ENCODE results near the gene GLRX.
A peak's percentile ranks its signal among the peaks of the same experiment; 100 is the strongest.
"Not testable (repeated sequence)": the region's sequence is repeated elsewhere in the genome, so short reads cannot be mapped to it uniquely, and the experiment has no call there.

Gene GLRX

DNA sequence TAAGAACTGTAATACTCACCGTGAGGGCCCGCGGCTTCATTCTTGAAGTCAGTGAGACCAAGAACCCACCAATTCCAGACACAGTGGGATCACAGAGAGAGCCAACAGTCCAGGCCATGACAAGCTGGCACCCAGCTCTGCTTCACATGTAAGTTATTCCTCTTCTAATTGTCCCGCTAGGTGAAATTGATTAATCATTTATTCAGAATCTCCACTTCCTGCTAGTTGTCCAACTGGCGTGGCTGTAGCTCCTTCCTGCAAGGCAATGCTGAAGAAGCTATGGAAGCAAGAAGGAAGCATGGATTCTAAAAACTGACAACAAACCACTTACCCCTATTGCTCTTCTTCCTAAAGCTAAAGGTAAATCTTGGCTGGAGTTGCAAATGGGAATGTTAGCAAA, 30.0 kb upstream of the GLRX start:
- DNase-seq (ENCODE audit: low spot score): no peak

DNA sequence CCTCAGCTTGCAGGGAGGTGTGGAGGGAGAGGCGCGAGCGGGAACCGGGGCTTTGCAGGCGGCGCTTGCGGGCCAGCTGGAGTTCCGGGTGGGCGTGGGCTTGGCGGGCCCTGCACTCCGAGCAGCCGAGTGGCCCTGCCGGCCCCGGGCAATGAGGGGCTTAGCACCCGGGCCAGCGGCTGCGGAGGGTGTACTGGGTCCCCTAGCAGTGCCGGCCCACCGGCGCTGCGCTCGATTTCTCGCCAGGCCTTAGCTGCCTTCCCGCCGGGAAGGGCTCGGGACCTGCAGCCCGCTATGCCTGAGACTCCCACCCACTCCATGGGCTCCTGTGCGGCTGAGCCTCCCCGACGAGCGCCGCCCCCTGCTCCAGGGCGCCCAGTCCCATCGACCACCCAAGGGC, 28.6 kb upstream of the GLRX start:
- not testable (repeated sequence) for DNase-seq (ENCODE audit: low spot score)

DNA sequence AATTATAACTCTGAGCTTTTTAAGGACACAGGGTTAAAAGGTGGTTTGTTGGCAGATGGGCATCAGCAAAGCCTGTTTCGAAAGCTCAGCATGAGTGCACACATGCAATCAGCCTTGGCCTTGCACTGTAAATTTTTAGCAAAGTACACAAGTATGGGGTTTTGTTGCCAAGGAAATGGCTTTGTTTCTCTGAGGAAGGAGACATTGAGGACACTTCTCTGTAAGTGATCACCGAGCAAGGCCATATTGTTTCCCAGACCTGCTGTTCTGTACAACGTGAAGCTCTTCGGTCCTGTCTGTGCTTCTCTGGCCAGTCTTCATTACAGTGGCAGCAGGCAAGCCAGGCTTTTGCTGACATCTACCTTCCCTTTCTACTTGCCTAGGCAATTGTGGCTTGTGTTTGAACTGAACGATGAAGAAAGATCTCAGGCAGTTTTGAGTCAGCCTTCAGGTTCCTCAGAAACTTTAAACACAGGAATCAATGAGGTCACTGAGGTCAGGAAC, 27.9 kb upstream of the GLRX start:
- DNase-seq (ENCODE audit: low spot score): peak; percentile 82

DNA sequence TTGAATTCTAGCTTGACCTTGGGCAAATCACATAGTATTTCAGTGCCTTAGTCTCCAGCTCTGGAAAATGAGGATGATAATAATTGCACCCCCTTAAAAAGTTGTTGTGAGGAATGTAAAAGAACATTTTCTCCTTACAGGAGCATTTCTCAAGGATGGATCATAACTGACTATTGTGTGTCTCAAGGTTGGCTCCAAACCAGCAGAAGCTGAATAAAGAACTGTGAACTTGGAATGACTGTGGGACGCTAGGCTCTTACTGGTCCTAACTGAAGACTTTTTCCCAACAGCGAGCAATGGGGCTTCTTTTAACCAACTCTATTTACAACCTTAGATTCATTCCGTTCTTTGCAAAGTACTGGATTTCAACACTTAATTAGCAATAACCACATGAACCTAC, 26.2 kb upstream of the GLRX start:
- DNase-seq (ENCODE audit: low spot score): peak; percentile 21

DNA sequence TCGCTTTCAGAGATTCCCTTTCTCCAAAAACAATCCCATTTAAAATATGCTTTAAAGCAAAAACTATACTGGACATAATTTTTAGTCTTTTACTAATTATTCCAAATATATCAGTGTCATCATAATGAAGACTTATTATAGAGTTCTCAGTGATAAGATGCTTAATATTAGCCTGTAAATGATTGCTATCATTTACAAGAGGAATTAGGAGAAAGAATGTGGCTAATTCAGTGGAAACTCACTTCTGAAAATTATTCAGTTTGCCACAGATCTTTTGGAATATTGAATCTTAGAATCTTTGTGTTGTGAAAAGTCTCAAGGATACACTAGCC, 24.7 kb upstream of the GLRX start:
- DNase-seq (ENCODE audit: low spot score): no peak

DNA sequence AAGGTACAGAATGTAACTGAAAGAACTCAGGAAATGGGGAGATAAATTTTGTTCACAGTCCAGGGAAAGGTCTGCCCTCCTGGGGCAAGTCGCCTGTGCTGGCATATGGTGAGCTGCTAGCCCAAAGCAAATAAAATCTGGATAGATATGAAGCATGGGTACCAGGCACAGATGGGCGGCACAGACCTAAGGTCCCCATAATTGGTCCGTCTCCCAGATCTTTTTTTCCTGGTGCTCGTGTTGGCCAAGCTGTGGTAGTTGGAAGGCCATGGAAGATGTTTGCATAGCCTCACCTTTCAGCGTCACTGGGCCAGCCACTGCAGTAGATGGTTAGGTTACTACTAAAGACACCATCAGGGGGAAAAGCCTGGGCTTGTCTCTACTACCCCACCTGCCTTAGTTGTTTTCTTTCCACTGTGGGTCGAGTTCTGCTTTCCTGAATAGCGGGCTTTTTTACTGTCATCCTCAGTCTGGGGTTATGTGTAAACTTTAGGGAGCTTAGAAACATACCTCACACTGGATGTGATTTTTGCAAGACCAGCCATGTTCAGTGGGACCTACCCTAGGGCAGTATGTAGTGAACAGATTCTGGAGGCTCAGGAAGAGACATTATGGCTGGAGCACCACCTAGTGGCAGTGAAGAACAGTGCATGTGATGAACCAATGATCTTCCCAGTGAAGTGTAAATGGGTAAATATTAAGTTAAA, 24.2 kb upstream of the GLRX start:
- peak; percentile 96 for DNase-seq (ENCODE audit: low spot score)

DNA sequence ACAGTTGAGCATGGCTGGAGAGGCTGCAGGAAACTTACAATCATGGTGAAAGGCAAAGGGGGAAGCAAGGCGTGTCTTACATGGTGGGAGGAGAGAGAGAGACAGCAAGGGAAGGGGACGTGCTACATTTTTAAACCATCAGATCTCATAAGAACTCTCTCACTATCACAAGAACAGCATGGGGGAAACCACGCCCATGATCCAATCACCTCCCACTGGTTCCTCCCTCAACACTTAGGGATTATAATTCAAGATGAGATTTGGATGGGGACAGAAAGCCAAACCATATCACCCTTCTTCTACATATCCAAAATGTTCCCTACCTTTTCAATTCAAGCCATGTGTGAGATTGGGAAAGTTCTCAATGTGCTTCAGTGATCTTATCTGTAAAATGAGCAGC, 22.9 kb upstream of the GLRX start:
- DNase-seq (ENCODE audit: low spot score): no peak

DNA sequence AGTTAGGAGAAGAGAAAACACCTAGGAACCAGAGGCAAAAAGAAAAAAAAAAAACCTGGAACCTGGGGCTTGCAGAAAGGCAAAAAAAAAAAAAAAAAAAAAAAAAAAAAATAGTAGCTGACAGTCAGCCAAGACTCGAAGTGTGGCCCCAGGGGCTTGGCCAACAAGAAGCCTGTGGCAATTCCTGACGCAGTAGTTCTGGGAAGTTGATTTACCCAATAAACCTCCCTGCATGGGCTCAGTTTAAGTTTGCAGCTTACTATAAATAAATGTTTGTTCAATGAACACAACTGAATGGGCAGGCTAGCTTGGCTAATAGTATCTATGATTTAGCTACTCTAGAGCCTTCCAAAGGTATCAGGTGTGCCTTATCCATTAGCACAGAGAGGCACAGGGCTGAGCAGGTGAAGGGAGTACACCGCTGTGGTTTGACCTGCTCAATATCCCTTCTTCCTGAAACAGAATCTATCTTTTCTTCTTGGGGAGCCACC, 21.3 kb upstream of the GLRX start:
- peak; percentile 31 for DNase-seq (ENCODE audit: low spot score)

DNA sequence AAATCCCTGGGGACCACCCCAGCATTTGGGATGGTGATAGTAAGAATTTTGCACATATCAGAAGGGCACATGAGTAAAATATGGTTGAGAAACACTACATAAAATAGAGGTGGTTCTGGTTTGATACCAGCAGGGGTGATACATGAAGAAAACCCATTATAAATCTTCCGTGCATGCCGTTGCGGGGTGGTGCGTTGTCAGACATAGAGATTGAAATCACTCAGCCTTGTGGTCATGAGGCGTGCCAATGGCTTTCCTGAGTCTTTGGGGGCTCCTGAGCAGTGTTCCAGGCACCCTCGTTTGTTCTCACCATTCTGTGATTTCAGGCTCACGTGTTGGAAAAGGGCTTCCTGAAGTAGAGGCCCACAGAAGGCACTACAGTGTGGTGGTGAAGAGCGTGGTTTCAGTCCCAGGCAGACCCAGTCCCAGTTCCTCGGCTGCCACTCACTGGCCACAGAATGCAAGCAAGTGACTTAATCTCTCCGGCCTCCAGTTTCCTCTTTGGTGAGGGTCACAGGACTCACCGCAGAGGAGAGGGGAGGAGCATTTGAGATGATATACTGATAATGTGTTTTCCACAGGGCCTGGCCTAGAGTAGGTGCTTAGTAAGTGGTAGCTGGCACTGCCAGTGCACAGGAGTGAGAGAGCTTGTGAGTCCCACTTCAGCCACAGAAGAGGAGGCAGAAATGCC, 20.5 kb upstream of the GLRX start:
- DNase-seq (ENCODE audit: low spot score): no peak

DNA sequence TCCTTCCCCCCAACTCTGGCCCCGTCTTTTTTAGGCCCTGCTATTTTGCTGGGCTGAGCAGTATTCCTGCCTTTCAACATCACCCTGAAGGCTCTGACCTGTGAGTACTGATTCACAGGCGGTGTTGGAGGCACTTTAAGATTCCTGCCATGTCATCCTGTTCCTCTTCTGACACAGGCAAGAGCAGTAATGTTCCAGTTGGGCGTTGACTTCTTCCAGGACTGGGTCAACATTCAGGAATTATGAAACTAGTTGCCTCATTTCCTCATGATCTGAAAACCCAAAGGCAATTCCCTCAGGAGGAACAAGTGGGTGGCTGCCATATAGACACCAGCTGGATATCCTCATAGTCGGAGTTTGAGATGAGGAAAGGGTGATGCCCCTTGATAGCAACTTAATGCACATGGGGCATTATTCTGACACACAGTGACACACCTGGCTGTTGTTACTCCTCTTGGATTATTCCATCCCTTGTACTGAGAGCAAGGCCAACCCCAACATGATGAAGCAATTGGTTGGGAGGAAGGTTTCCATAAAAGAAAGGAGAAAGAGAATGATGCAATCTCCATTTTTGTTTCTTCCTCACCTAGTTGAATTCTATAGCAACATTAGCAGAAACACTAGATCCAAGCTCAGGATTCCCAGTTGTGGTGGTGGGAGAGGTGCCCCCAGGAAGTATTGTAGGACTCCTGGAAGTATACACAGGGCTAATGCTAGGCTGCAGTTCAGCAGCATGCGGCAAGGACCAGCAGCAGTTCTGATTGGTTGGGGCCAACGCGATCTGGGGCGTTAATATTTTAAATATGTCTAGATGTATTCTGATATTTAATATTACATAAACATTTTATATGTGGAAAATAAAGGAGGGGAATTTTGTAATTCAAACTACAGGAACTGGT, 19.6 kb upstream of the GLRX start:
- DNase-seq (ENCODE audit: low spot score): no peak

DNA sequence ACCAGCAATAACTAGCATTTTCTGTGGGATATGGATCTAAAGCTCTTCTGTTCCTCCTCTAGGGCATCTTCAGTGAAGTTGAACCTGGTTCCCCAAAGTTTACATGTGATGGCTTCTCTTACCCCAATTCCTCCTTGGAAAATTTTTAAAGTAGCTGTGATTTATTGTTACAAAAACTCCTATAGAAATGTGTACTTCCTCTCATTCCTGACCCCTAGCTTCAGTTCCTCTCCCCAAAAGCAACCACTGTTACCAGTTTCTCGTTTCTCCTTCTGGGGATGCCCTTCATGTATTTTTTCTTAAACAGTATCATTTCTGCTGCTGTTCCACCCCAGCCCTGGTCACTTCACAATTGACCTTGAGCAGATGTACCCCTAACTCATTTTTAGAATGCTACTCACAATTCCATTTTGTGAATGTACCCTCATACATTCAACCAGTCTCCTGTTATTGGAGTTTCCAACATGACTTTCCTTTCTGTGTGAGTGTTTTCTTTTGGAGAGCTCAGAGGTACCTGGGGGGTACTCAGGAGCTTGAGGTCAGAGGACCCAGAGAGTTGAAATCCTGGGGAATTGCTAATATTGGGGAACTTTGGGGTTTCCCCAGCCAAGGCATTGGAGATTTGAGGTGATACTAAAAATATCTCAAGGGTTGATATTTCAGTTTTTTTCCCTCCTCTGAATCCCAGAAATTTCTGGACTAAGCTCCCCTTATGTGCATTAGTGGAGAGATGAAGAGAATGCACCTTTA, 18.6 kb upstream of the GLRX start:
- DNase-seq (ENCODE audit: low spot score): no peak

DNA sequence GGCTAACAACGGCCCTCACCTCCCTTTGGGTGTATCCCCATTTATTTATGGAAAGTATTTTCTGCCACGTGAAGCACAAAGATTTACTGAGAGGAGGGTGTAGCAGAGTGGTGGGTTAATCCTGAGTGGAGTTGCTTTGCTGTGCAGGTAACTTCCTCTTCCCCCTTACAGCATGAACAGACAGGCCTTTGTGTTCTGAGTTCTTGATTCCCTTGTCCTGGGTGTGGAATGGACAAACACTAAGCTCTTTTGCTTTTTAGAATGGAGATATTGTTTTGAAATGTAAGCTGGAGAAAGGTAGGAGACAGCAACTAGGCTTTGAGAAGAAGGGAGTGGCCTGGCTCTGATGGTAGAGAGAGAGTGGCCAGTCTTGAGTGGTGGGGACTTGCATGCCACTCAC, 17.1 kb upstream of the GLRX start:
- DNase-seq (ENCODE audit: low spot score): no peak

DNA sequence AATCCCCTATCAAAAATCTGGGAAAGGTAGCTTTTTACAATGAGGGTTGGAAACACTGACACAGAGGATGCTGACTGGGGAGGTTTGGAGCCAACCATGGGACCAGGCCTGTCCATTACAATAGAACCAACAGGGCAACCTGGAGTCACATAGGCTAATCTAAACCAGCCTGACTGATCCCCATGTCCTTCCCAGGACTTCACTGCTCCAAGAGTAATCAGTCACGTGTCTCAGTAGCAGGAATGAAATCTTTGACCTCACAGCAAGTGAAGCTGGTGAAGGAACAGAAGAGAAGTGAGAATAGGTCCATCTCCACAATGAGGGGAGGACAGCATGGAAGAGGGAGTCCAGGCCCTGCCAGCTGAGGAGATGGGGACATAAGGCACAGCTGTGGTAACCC, 16.0 kb upstream of the GLRX start:
- DNase-seq (ENCODE audit: low spot score): no peak

DNA sequence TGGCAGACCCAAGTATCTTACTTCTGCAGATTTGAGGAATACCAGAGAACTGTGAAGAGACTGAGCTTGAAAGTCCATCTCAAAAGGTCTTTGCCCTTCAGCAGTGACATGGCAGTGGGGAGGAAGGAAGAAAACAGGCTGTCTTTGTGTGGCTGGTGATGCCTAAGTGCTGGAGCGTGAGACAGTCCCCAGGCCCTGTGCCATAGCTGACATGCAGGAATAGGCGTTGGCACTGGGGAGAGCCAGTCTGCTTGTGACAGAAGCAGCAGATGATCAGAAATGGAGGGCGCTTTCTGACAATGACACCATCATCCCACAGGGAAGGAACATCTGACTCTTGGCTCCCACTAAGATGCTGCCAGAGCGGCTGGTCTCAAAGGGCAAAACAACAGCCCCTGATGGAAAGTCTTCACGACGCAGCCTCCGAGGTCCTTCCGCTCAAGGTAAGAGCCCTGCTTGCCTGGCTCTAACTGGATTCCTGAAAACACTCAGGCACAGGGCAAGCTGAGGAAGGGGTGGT, 15.5 kb upstream of the GLRX start:
- DNase-seq (ENCODE audit: low spot score): peak; percentile 55

DNA sequence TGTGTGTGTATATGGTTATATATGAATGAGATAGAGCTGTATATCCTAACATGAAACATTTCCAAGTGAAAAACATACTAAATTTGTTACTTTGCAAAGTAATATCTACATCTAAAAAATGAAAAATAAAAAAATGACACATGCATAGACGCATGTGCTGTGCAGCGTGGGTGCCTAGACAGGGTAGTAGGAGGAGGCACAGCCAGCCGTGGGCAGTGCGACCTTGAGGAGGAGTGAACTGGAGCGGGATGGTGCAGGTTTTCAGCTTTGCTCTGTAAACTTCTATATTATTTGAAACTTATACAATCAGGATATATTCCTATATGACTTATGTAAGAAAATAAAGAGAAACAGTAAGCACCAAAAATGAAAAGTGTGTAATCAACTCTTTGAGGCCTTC, 15.0 kb upstream of the GLRX start:
- no peak for DNase-seq (ENCODE audit: low spot score)

DNA sequence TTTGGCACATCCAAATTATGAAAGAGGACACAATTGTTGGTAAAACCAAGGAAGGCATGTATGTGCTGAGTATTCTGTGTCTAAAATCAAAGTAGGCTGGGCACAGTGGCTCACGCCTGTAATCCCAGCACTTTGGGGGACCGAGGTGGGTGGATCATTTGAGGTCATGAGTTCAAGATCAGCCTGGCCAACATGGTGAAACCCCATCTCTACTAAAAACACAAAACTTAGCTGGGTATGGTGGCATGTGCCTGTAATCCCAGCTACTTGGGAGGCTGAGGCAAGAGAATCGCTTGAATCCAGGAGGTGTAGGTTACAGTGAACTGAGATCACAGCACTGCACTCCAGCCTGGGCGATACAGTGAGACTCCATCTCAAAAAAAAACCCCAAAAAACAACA, 14.4 kb upstream of the GLRX start:
- DNase-seq (ENCODE audit: low spot score): not testable (repeated sequence)

DNA sequence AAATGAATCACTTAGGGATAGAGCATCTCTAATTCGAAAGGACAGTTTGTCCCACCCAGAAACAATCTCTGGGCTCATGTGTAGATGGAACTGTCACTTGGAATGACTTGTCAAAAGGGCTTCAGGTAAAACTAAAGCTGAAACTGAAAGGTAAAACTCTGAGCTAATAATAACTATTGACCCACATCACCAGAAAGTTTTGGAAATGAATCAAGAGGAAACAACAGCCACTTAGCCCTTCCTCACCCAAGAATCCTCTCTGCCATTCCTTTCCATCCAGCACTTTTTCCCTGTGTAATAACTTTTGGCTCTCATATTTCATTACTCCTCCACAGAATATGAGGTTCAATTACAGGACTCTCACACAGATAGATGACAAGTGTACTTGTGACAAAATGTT, 14.0 kb upstream of the GLRX start:
- DNase-seq (ENCODE audit: low spot score): no peak

DNA sequence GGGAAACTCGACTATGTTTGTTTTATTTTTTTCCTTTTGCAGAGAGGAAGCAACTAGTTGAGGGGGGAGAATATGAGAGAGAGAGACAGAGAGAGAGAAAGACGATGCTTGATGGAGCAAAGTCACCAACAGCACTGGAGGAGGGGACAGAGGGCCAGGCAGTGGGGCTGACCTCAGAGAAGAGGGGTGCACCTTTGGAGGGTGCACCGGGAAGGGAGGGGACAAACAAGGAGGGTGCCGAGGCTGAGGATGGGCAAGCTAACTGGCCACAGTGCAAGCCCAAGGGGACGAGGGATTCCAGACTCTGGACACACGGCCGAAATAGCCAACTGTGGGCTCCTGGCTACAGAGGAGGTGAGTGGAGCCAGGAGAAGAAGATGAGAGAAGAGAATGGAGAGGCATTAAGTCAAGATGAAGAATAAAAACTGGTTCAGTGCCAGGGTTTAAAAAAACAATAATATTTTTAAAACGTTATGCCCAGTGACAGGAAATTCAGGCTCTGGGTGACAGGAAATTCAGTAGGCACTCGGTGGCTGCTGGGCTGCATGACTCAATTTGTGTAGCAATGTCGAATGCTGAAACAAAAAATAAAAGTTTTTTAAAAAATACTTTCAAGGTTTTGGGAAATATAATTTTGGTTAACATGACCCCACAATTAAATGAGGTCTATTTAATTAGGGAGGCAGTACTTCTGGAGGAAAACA, 13.3 kb upstream of the GLRX start:
- DNase-seq (ENCODE audit: low spot score): no peak

DNA sequence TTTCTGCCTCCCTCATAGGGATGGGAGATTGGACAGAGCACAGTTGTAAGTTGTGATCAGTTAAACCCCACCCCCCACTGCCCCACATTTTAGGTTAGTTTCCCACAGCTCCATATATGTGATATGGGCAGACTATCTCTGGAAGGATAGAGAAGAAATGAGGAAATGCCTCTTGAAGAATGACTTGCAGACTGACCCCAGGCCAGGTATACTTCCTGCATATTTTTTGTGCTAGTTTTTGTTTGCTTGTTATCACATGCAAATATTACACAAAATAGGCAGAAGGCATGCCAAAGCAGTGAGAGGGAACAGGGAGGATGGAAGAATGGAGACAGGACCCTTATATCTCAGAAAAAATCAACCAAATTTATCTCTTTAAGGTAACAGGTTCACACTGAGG, 10.1 kb upstream of the GLRX start:
- DNase-seq (ENCODE audit: low spot score): no peak

DNA sequence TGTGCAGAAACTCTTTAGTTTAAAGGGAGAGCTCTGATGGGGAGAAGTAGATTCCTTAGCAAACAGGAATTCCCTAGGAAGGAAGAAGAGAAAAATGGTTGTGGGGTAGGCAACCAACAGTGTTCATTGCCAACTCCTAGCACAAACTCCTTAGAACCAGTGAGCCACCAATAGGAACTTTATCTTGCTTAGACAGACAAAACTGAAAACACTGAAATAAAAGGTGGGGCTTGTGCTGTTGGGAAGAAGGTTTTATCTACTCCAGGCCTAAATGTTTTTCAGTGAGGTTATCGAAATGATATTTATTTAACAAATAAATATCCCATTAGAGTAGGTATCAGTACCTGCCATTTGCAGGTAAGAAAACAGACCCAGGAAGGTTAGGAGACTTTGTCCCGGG, 7.7 kb upstream of the GLRX start:
- DNase-seq (ENCODE audit: low spot score): no peak

DNA sequence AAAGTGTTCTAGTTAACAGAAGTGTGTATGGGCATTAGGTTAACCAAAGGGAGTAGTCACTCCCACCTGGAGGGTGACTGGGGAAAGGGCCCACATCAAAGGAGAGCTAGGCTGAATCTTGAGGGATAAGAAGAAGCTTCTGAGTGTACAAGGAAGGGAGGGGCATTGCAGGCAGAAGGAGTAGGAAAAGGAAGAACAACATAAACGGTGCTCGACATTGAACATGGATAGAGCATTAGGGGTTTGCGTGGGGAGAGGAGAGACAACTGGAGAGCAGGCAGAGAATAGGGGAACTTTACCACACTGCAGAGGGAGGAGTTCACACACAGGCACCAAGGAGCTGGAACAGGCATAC, 5.3 kb upstream of the GLRX start:
- no peak for DNase-seq (ENCODE audit: low spot score)

Data from cerebellar cortex (tissue), 1 donor.